Stimulated activated naive CD8-positive, alpha-beta T cell treated with anti-CD3 and anti-CD28 coated beads, Interleukin-15, Interleukin-2, amounts not matched to agents 100 U/mL and 50 U/mL, for 24 hours (primary cell): ENCODE data around the gene MOB3B.

Source experiments
- ATAC-seq: fragments of 150-1000 bp; cut with Tn5 transposase; one replicate; pipeline ENCODE4 v1.10.0; 2021
- DNase-seq: peaks from one replicate; pipeline ENCODE4 v3.0.0; 2021

Gene MOB3B

DNA sequence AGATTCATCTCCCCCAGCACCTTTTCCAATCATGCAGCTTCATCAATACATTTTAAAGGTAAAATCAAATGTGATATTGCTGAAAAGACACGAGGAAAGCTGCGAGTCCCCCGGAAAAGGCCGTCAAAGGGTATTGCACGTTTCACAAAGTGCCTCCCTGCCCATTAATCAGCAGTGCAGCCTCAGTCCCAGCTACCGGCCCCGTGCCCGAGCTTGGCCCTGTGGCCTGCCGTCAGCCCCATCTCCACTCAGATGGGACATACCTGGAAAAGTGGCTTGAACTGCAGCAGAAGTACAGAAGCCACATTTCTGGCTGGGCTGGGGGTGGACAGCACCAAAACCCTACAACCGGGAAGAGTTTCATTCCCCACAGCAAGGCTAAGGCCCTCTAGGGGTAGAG is 192.8 kb downstream of the MOB3B start:
- ATAC-seq = no peak
- DNase-seq = no peak

DNA sequence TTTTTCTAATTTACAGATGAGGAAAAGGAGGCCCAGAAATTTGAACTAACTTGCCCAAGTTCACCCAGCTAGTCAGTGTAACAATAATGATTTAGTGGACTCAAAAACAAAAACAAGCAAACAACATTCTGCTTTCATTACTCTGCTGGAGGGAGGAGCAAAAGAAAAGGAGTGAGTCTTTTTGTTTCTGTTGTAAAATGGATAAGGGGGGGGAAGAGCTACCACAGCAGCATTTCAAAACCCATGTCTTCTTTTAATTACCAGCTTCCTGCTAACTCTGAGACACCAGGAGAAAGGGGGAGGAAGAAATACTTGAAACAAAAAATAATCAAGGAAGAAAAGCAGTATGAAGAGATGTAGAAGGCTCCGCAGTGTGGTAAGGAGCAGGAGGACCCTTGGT is 193.5 kb downstream of the MOB3B start:
- ATAC-seq (no peak), DNase-seq (no peak)

DNA sequence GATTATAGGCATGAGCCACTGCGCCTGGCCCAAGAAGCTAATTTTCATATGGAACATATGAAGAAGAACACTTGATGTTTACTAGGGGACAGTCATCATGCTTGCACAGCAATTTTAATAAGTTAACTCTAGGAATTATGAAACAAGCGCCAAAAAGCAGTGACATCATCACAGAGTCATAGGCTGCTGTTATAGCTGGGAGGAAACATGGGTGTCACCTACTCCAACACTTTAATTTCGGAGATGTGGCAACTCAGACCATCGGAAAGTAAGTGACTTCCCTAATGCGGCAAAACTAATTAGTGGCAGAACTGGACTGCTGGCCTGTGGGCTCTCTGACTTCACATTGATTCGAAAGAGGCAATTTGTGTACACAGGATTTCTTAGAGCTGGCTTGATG is 194.5 kb downstream of the MOB3B start:
- DNase-seq (no peak), ATAC-seq (peak; percentile 15)

DNA sequence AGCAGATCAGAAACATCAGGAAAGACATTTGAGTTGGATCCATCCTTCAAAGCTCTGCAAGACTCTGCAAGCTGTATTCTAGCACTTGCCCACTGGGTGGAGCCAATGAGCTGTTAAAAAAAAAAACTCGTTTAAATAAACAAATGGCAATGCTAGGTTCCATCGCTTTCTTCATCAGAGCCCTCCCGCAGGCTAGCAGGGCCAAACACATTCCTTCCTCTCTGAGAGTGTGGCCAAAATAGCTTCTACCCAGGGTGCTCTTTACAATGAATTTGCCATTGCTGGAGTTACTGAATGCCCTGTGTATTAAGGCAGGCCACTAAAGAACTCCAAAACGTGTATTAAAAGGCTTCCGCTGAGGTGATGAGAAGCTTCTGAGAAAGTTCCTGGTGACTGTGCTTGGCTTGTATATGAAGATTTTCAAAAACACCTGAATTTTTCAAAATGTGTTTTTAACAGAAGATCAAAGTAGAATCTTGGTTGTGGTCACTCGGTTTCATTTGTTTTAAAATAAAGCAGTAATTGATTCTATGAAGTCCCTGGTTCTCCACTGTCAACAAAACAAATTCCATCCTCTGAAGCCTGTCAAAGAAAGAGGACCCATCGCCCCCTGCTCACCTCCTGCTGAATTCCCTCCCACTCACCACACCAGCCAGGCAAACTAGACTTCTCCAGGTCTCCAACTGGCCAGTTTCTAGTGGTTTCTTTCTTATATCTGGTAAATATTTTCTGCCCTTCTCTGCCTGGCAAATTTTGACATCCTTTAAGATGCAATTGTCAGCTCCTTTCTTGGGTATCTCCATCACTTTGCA is 196.2 kb downstream of the MOB3B start:
- peak; percentile 53 for ATAC-seq
- peak; percentile 34 for DNase-seq

DNA sequence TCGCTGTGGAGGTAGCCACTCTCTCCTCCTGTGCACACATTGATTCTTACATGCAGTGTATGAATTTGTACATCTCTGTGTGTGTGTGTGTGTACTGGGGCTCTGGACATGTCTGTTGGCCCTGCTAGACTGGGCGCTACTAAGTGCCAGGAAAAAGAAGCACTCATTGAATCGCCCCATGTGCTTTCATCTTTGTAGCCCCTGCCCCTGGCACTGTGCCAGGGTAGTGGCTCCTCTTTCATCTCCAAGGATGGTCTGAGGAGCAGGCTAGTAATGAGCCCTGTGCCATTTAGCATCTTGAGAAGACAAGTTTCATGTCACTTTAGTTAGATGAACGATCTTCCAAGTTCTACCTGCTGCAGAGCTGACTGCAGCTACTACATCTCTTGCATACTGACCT is 198.2 kb downstream of the MOB3B start:
- DNase-seq (no peak), ATAC-seq (no peak)

DNA sequence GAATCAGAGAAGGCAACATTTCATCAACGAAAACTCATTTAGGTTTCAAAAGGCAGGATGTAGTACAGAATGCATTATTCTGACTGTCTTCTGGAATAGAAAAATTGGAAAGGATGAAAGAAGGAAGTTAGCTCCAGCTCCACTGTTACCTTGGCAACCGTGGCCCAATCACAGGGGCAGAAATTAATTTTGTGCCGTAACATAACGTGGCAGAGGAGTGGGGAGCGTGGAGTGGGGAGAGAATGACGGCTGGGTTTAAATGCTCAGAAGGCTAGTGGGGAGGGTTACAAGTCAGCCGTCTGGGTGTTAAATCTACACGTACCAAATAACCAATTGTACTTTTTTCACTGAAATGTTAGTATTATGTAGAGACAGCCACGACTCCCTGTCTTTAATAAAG is 200.3 kb downstream of the MOB3B start:
- DNase-seq (no peak), ATAC-seq (no peak)

DNA sequence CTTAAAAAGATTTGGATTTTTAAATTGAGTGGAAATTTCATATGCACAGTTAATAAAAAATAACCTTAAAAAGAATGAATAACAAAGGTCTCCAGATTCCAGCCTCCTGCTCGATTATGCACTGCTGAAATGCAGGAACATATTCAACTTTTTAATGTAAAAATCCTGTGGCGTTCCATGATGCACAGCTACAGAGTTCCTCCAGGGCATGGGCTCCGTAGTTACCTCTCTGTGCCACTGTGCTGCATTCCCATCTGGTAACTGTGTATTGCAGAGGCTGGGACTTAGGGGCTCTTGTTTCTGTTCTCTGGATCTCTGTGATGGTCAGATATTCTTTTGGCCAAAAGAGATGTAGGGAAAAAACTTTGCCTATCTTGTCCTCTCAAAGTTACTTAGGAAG is 201.1 kb downstream of the MOB3B start:
- ATAC-seq = no peak
- no peak for DNase-seq

DNA sequence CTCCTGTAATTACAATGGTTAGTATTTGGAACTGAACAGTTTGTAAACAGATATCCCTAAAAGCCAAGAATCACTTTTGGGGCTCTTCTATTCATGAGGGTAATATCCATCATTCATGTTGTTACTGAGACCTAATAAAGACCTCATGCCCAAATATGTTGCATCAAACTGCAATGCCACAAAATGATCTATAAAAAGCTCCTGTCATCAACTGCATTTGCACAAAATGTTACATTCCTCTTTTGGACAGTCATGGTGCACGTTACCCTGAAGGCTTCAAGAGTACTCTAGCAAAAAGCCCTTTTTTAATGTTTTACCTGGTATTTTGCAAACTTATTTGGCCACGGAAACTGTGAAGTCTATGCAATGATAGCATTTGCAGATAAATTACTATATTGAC is 218.4 kb downstream of the MOB3B start:
- ATAC-seq = no peak
- no peak for DNase-seq

DNA sequence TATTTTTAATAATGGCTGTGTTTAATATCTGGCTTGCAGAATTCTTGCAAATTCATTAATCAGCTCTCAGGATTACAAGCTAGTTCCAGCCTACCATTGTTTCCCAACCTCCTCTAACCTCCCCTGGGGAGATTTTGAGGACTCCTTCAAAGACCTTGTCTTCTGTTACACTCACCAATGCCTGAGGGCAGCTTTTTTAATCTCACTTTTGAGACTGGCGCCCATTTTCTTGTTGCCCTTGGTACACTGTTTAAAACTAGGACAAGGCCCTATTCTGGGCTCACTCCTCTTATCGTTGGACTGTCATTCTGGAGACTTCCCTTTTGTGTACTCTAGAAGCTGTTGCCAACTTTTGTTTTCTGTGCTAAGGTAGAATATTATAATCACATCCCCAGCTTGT is 219.0 kb downstream of the MOB3B start:
- ATAC-seq (no peak), DNase-seq (no peak)

DNA sequence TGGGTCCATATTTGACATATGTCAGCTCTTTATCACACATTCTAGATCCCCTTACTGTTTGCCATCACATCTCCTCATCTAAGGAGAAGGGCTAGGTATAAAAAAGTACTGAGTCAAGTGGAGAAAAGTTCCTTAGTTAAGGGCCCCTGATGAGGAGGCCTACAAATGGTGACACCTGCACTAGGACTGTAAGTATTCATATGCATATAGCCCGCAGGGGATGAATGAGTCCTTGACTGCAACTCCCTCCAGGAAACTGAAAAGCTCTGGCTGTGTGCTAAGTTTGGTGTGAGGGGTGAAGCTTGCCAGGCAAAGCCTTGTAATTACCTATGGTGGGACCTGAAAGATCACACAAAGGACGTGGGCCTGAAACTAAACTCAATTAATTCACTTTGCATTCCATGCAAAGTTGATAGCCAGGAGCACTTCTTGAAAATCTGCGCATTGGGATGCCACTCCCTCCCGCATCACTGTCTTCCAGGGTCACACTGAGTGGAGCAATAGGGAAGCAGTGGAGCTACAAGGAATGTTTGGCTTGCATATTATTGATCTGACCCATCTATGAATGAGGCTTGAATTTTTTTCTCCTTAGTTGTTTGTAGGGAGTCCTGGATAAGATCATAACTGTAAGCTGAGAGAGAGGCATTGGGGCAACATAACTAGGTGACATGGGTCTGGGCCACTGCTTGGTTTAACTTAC is 220.8 kb downstream of the MOB3B start:
- ATAC-seq (no peak), DNase-seq (no peak)

DNA sequence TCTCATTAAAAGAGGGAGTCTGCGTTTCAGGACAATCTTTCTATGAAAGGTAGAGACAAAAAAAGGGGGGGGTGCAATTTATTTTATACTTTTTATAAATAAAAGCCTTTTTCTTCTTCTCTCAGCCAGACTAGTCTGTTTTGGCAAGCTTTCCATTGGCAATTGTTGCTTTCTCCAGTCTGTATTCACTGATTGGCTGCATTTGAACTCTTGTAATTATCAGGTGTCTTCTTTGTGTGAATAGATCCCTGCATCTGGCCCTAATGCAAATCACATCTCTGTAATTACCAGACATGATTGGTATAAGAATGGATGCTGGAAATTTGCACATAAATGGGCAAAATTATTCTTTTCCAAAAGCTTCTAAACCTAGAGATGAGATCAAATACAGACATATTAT is 225.1 kb downstream of the MOB3B start:
- no peak for ATAC-seq

DNA sequence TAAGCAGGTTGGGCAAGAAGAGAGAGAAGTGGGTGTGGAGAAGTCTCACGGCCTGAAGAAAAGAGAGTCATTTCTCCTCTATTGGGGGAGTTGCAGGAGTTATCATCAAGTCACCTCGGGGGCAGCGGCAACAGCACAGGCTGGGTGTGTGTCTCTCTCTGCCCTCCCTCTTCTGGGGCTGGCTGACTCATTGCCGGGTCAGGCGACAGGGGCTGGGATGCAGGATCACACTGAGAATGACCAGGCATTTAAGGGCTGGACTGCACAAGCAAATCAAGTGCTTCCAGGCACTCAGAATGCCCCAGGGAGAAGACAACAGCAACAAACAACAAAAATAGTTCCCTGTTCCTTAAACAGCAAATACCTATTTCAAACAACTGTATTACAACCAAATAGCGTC is 226.4 kb downstream of the MOB3B start:
- no peak for ATAC-seq
- no peak for DNase-seq

More for the DNA sequence above, 225.1 kb downstream of the MOB3B start:
- no peak for DNase-seq

DNA sequence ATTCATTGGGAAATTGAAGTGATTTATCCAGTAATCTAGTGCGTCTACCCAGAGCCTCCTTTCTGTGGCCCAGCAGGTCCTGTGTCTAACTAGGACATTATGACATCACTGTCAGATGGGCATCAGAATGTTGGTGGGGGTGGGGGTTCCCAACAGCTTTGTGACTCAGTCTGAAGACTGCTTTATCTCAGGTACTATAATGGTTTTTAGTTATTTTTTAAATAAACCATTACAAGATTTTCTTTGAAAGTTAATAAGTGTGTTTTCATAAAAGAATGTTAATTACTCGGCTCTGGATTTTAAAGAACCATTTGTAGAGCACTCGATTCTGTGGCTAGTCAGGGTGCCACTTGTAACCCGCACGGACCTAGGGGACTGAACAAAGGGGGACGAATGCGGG is 232.6 kb downstream of the MOB3B start, which contains the start of gene EQTN:
Gene EQTN, minus strand, starts transcription at position 101 of the 400 bp plus-strand sequence. Its CDS starts 95 bp downstream, at position 6.
- no peak for ATAC-seq
- no peak for DNase-seq

DNA sequence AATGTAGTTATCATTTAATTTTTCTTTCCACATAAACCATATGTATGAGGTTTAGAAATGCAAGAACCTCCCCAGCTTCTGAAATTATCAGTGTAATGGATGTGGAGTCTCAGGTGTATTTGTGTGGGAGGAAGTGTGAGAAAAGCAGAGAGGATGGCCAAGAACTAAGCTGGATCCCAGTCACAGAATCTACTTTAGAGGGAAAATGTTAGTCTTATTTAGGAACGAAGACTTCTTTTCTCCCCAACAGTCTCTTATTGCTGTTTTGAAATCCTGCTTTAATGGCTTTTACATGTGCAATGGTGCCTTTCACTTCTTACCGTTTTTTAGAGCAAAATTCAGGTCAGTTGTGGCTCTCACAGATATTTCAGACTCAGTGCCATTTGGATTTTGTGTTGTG is 235.6 kb downstream of the MOB3B start:
- ATAC-seq (no peak), DNase-seq (no peak)

DNA sequence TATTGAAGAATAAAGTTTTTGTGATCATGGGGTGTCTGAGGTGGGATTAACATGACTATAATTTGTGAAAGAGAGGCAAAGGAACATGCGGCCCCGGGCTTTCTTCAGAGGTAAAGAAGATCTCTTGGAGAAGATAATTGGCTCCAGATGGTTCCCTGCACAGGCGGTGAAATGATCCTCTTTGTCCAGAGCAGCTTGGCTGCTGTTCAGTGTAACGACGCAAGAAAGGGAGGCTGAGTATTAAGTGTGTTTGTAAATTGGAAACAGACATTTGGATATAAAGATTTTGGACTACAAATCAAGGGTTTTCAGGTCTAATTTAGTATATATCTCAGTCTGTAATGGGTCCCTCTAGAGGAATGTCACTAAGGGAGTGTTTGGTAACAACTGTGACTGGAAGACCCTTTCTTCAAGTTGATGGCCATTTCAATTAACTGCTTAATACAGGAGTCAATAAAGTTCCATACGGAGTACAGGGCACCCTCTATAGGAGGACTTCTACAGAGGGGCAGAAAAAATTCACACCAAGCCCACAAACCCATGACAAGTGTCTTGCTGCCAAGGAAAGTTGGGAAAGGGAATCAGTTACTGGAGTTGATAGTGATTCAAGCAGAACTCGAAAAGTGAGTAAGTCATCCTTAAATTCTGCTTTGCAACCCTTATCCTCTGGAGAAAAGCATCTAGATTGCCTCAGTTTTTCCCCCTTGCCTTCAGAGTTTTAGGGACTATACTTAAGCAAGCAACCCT is 236.8 kb downstream of the MOB3B start:
- ATAC-seq (no peak), DNase-seq (no peak)

DNA sequence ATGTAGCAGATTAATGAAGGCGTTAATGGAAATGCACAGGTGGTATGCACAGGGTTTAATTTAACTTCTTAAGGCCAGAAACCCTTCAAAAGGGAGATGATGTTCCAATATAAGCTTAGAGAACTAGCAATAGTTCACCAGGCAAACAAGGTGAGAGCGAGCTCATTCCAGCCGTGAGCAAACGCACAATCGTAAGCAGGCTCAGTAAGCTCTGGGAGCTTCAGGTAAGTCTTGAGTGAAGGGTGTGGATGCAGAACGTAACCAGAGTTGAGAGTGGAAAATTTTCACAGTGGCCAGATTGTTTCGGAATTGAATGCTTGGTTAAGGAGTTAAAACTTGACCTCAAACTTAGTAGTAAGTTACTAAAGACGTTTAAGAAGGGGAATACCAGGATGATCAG is 238.3 kb downstream of the MOB3B start:
- no peak for ATAC-seq
- no peak for DNase-seq

DNA sequence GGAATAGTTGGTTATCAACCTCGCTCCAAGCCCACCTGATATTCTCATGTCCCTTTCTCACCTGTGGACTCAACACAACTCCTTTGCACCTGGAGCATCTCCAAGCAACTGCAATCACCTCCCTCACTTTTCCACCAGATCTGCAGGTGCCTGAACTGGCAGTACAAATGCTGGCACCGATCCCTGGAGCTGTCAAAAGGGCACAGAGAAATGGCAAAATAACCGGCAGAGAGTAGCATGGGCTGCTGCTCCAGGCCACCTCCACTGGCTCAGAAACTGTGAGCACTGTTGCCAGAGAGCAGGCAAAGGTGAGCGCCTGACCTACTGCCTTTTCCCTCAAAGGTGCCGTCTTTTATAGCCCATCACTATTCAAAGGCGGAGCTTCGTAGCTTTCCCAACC is 247.3 kb downstream of the MOB3B start:
- no peak for ATAC-seq
- DNase-seq = no peak

DNA sequence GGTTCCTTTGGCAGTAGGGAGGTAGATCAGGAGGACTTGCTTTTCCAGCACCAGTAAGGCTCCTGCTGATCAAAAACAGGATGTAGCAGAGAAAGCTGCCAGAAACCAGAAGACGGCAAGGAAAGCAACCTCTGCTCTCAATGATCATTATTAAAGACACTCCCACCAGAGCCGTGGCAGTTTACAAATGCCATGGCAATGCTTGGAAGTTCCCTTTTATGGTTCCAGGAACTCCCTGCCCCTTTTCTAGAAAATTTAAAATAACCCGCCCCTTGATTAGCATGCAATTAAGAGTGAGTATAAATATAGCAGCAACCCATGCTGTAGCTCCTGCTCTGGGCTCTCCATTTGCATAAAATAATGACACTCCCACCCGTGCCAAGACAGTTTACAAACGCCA is 248.8 kb downstream of the MOB3B start:
- ATAC-seq (no peak), DNase-seq (no peak)

DNA sequence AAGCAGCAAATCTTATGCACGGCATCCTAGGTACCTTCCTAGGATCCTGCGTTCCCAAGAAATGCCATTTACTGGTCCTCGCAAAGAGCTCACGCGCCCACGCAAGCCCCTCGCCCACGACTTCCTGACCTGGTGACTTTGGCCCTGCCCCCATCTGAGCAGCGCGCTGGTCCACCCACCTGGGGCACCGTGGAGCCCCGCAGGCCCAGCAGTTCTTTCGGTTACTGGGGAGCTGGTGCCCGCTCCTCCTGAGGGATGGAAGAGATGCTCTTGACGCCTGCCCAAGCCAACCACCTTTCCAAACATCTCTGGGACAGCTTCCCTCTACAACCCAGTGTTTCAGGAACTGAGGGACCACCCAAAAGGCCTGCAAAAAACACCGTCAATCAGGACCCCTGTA is 249.4 kb downstream of the MOB3B start:
- DNase-seq = no peak
- no peak for ATAC-seq

DNA sequence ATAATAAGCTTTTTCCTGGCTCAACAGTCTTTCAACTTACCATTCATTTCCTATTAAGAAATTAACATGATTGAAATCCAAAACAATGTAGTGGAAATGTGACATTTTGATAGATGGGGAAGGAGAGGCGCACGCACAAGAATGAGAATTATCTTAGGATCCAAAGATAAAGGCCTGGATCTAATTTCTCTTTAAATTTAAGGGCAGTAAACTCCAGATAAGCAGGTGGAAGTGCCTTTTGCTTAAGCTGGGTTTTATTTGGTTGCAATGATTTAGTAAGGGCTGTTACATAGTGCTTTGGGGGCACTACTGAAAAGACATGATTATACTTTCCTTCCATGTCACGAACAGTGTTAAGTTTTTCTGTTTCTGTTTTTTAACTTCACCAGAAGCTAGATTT is 250.0 kb downstream of the MOB3B start:
- no peak for ATAC-seq
- no peak for DNase-seq

DNA sequence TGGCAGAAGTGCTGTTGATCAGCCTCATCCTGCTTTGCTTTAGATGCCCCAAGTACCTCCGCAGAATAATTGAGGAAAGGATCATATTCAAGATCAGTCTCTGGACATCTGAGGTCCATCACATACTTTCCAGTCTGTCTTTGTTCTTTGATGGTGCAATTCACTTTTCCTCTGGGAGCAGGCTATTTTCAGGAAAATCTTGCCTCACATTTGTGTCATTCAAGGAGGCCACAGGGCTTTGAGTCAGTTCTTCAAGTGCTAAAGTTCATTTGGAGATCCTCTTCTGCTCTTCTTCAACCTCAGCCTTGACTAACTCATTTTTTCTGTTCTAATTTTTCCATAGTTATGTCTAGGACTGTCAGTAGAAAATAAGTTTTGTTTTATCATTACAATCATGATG is 251.2 kb downstream of the MOB3B start:
- no peak for ATAC-seq
- no peak for DNase-seq

DNA sequence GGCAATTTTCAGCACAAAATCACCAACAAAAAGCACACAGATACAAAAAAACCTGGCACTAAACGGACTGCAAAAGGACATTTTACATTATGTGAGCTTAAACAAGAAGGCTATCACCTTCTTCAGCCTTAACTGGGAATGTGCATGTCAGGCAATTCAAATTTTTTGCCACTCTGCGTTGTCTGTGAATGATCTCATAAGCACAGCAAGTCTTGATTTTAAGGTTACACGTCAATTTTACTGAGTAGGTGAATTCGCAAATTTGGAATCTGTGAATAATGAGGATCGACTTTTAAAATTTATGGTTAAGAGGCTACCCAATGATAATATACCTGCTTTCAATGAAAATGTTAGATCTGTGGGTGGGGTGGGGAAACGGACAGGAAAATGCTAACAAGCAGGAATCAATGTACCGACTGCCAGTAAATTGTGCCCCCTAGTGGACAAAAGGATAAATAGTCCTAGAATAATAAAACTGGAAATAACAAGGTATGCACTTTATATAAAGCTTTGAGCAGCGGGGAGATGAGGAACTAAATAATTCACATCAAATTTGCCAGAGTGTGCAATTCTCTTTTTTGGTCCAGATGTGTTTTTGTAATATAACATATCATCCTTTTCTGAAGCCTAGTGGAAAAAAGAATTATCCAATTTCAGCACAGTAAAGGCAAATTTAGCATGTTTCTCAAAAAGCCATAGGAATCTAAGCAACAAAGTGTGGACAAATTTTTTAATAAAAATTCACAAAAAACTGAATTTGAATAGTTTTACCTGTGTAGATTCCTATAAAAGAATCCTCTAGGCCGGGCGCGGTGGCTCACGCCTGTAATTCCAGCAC is 253.2 kb downstream of the MOB3B start:
- DNase-seq (no peak), ATAC-seq (no peak)
